HG02759 (cell line): ENCODE measurements around the gene ARID5A.
"Not testable (repeated sequence)": the region's sequence is repeated elsewhere in the genome, so short reads cannot be mapped to it uniquely, and the experiment has no call there.

Experiments used
- ATAC-seq: cut with Tn5 transposase; IDR thresholded peaks from one replicate; pipeline ENCODE4 v1.9.1; 2021; ENCODE audit warnings: mild to moderate bottlenecking, moderate library complexity; ENCODE audit not compliant: unreplicated experiment

Gene ARID5A

DNA sequence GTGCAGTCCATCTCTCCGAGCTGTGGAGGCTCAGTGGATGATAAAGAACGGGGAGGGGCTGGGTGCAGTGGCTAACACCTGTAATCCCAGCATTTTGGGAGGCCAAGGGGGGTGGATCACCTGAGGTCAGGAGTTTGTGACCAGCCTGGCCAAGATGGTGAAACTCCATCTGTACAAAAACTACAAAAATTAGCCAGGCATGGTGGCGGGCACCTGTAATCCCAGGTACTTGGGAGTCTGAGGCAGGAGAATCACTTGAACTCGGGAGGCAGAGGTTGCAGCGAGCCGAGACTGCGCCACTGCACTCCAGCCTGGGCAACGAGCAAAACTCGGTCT is 17.4 kb downstream of the ARID5A start:
- not testable (repeated sequence) for ATAC-seq

- ATAC-seq: peak; percentile 63
These were observed 18.0 kb downstream of the ARID5A start for GRCh38 chr2:96554293-96555145.

DNA sequence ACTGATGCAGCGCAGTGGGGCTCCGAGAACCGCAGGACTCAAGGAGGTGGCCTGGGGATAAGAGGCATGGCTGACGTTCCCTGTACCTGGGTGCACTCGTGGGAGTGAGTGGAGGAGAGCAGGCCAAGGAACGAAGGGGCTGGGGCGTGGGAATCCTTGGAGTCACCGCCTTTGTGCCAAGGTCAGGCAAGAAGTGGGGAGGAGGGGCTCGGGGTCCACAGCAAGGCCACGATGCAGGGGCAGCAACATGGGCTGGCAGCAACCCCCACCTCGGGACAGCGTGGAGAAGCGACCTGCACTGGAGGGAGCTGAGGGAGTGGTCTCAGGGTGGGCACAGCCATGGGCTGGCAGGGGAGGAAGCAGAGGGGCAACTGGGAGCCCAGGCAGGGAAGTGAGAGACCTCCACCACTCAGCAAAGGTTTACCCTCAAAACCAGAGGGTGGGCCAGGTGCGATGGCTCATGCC is 18.6 kb downstream of the ARID5A start:
- no peak for ATAC-seq

DNA sequence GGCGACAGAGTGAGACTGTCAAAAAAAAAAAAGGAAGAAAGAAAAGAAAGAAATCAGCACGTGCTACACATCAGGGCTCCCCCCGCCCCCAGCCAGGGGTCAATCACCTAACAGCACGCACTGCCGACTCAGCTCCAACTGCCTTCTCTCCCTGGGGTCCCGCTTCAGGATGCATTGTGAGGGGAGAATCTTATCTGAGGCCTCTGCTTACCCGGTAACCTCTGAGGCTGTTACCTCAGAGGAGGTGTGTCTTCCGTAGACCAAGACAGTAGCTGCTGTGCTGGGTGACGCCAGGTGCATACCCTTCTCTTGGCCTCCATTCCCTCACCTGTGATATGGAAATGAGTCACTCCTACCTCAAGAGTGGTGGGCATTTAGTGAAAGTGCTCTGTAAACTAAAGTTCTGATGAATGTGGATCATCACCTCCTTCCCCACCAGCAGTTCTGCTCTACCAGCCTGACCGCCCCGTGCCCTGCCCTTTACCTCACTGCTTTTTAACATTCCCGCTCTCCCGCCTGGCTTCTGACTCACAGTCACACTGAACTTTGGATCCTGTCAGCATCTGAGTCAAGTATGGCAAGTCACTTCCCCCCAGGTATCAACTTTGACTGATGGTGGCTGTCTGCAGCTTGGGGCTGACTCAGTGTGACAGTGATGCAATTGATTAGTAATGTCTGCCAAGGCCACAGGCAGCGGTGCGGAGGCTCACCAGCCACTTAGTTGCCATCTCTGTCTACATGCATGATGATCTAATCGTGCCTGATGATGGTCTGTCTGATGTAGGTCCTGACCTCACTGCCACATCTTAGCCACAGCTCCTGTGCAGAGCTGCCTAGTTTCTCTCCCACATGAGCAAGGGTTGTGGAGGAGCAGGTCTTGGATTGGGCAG is 20.1 kb downstream of the ARID5A start:
- no peak for ATAC-seq

DNA sequence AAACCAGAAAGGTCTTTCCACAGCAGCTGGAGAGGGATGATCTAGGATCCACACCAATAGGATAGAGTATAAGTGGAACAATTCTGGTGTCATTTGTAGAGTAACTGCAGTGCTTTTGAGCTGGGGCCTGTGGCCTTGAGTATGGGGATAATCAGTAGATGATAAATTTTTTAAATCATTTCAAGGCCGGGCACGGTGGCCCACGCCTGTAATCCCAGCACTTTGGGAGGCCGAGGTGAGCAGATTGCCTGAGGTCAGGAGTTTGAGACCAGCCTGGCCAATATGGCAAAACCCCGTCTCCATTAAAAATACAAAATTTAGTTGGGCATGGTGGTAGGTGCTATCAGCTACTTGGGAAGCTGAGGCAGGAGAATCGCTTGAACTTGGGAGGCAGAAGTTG is 20.9 kb downstream of the ARID5A start:
- ATAC-seq: not testable (repeated sequence)

DNA sequence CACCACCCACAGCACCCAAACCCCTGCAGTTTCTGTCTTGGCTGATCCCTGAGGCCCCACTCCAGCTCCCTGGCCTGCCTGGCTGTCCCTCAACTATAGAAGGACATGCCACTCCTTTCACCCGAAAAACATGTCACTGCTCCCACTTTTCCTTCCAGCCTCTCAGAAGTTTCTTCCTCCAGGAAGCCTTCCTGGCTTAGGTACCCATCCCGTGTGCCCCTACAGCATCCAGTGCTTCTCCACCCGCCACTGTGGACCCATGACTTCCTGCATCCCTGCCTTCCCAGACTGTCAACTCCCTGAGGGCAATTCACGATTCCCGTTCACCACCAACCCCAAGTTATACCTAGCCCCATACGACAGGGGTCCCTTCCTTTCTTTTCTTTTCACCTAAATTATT is 21.5 kb downstream of the ARID5A start:
- ATAC-seq: no peak

- no peak for ATAC-seq
These were observed 21.9 kb downstream of the ARID5A start for GRCh38 chr2:96558485-96558884.

- no peak for ATAC-seq
These were observed 27.5 kb downstream of the ARID5A start for GRCh38 chr2:96564026-96564425.

DNA sequence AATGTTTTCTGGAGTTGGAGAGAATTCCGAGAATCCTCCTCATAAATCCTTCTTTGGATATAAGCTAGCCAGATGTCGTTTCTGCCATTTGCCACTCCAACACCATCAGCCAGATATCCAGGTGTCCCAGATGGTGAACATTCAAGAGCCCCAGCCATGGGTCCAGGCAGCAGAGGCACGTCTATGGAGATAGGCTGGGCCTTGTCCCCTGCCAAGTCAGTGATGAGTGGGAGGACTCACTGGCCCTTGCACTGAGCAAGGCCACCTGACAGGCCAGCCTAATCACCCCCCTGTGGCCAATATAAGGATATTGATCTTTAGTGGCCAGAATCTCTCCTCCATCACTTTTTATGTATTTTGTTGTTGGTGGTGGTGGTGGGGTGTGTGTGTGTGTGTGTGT is 28.0 kb downstream of the ARID5A start:
- no peak for ATAC-seq

DNA sequence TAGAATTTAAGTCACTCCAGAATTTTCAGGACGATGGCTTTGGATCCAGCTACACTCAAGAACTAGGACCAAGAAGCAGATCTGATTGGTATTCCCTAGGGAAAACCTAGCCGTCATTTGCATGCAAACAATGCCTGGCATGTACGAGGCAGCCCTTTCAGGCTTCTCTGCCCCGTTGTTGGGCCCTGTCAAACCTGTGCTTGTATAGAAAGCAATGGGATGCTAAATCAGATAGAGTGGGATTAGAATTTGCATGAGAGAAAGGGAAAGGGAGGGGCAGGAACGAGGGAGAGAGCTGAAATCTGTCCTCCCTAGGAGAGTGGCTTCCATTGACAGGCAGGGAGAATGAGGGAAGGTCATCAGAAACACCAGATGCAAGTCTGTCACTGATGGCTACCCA is 28.6 kb downstream of the ARID5A start:
- ATAC-seq: no peak

DNA sequence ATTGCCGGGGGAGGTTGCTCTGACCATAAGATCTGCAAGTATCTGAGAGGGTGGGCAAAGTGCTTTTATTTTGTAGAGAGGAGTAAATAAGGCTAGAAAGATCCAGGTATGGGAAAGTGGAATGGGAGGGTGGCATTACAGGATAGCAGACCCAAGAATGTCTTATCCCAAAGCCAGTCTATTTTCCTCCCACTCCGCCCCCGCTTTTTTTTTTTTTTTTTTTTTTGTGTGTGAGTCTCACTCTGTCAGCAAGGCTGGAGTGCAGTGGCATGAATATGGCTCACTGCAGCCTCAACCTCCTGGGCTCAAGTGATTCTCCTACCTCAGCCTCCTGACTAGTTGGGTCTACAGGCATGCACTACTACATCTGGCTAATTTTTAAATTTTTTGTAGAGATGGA is 31.5 kb downstream of the ARID5A start:
- no peak for ATAC-seq

GRCh38 chr2:96574364-96574763 is 37.8 kb downstream of the ARID5A start:
- ATAC-seq: no peak

DNA sequence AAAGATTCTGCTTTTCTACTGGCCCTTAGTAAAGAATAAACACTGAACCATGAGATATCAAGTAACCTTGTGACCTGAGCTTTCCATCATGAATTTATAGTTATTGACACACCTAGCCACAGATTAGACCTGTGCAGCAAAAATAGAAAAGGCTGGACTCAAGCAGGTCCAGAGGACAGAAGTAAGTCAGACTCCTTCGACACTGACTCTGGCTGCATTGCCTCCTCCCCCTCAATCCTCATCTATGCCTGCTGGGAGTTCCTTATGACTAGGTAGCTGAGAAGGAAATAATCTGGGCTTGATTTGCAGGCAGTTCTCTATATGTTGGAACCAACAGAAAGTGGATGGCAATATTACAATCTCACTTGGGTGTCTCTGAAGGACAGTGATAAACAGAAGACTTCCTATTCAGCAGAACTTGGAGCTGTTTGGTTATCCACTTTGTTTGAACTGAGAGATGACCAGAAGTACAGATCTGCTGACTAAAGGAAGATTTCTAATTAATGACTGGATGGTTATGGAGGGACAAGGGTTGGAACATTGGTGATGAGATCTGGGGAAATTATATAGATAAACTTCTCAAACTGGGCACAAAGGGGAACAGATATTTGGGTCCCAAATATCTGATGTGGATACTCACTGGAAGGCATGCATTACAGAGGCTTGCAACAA is 39.4 kb downstream of the ARID5A start:
- ATAC-seq: no peak

DNA sequence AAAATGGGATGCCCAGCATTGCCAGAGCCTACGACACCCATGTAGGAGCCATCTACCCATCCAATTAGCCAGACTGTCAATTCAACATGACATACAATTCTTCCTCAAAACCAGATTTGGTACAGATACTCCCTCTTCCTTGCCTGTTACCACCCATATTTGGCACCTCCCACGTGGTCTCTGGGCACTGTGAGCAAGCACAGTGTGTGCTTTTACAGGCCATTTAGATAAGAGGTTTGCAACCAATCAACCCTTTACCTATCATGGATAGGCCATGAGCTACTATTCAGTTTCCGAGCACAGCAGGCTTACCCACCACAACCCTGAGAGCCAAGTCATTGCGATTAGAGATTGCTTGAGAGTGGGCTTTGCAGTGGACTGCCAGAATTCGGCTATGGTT is 40.9 kb downstream of the ARID5A start:
- no peak for ATAC-seq

GRCh38 chr2:96578731-96579130 is 42.2 kb downstream of the ARID5A start:
- no peak for ATAC-seq

- ATAC-seq: no peak
These were observed 42.9 kb downstream of the ARID5A start for GRCh38 chr2:96579422-96579821.

DNA sequence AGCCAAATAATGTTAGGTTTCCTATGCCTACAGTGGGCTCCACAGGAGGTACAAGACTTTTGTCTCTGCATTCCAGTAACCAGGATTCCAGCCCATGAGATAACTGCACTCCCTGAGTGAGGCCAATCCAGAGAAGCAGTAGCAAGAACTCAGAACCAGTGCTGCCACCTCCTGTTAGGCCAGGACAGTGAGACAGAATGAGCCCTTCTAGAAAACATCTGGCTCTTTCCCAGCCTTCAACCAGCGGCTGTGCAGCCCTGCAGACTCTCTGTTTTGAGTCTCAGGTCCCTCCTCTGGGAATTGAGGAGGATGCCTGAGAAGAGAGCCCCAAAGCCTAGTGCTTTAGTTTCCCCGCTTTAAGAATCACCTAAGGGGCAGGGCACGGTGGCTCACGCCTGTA is 44.2 kb downstream of the ARID5A start:
- ATAC-seq: no peak

GRCh38 chr2:96584017-96584416 is 47.5 kb downstream of the ARID5A start:
- ATAC-seq: no peak

- ATAC-seq: no peak
These were observed 51.3 kb downstream of the ARID5A start for GRCh38 chr2:96587843-96588242.

GRCh38 chr2:96591054-96591453 is 54.5 kb downstream of the ARID5A start:
- ATAC-seq: no peak

- ATAC-seq: no peak
These were observed 54.9 kb downstream of the ARID5A start for GRCh38 chr2:96591494-96591893.
